Measurements from ENCODE around the gene TUBB3.

GRCh38 chr16:89969741-89970410 lies 46.7 kb downstream of the TUBB3 start:
- no peak for TF ChIP-seq GATA3 (IDR thresholded peaks at IDR 0.05; ENCODE audit: low read depth, low read length)
- no peak for TF ChIP-seq GATA2 (IDR thresholded peaks at IDR 0.05; ENCODE audit: low read depth, low read length)
